GM21717 (cell line): ENCODE data around the gene IFITM5.
A peak's percentile ranks its signal among the peaks of the same experiment; 100 is the strongest.
"Not testable (repeated sequence)": the region's sequence is repeated elsewhere in the genome, so short reads cannot be mapped to it uniquely, and the experiment has no call there.

Source experiments
- ATAC-seq: cut with Tn5 transposase; IDR thresholded peaks from one replicate; pipeline ENCODE4 v1.9.1; 2021; ENCODE audit warnings: mild to moderate bottlenecking, moderate library complexity; ENCODE audit not compliant: unreplicated experiment

The IFITM5 gene

GRCh38 chr11:328516-329100, 29.3 kb upstream of the IFITM5 start:
- ATAC-seq = not testable (repeated sequence)

GRCh38 chr11:328012-328411, 28.7 kb upstream of the IFITM5 start:
- no peak for ATAC-seq

- ATAC-seq = no peak
Observed at GRCh38 chr11:327581-327923, 28.2 kb upstream of the IFITM5 start.

- ATAC-seq = peak; percentile 55
Observed at GRCh38 chr11:326842-327580, 27.7 kb upstream of the IFITM5 start.

- ATAC-seq = no peak
Observed at GRCh38 chr11:326592-326841, 27.2 kb upstream of the IFITM5 start.

- no peak for ATAC-seq
Observed at GRCh38 chr11:325796-326591, 26.7 kb upstream of the IFITM5 start.

- not testable (repeated sequence) for ATAC-seq
Observed at GRCh38 chr11:324593-325517, 25.5 kb upstream of the IFITM5 start.

- ATAC-seq = no peak
Observed at GRCh38 chr11:324156-324555, 24.8 kb upstream of the IFITM5 start.

- not testable (repeated sequence) for ATAC-seq
Observed at GRCh38 chr11:319888-320273, 20.6 kb upstream of the IFITM5 start.

- not testable (repeated sequence) for ATAC-seq
Observed at GRCh38 chr11:319121-319887, 20.0 kb upstream of the IFITM5 start.

- ATAC-seq = not testable (repeated sequence)
Observed at GRCh38 chr11:318405-319120, 19.2 kb upstream of the IFITM5 start.

GRCh38 chr11:317668-318404, 18.5 kb upstream of the IFITM5 start:
- ATAC-seq = not testable (repeated sequence)

GRCh38 chr11:316891-317301, 17.6 kb upstream of the IFITM5 start:
- no peak for ATAC-seq

GRCh38 chr11:316031-316701, 16.8 kb upstream of the IFITM5 start:
- ATAC-seq = no peak

GRCh38 chr11:315516-315994, 16.2 kb upstream of the IFITM5 start:
- ATAC-seq = no peak

GRCh38 chr11:315051-315481, 15.7 kb upstream of the IFITM5 start:
- no peak for ATAC-seq

- ATAC-seq = not testable (repeated sequence)
Observed at GRCh38 chr11:314554-314875, 15.2 kb upstream of the IFITM5 start.

GRCh38 chr11:313787-314553, 14.6 kb upstream of the IFITM5 start, which contains the start of gene IFITM1:
TSS of gene IFITM1 (plus strand) at chr11:314040. CDS start at chr11:314171, 131 bp downstream.
- ATAC-seq = no peak
